Parathyroid adenoma (tissue), 2 donors: ENCODE measurements around the gene ONECUT3.

ENCODE experiments used
- H2AFZ ChIP-seq: fragments of 300-600 bp; sonication (generic); one replicate; pipeline ENCODE4 v1.7.0; 2017; ENCODE audit warnings: antibody characterized with exemption, mild to moderate bottlenecking
- H3K27ac ChIP-seq: fragments of 300-600 bp; sonication (generic); one replicate; pipeline ENCODE4 v1.7.0; 2017
- H3K27me3 ChIP-seq: fragments of 300-600 bp; sonication (generic); one replicate; pipeline ENCODE4 v1.7.0; 2017; ENCODE audit warnings: low read length; ENCODE audit not compliant: control insufficient read depth, insufficient read depth
- H3K36me3 ChIP-seq: fragments of 300-600 bp; sonication (generic); one replicate; pipeline ENCODE4 v1.7.0; 2017; ENCODE audit warnings: low read length; ENCODE audit not compliant: control insufficient read depth, insufficient read depth
- H3K4me1 ChIP-seq: fragments of 300-600 bp; sonication (generic); one replicate; pipeline ENCODE4 v1.7.0; 2017; ENCODE audit warnings: control low read depth
- H3K4me2 ChIP-seq: fragments of 300-600 bp; sonication (generic); one replicate; pipeline ENCODE4 v1.7.0; 2017; ENCODE audit warnings: low read length
- H3K4me3 ChIP-seq: fragments of 300-600 bp; sonication (generic); one replicate; pipeline ENCODE4 v1.7.0; 2017; ENCODE audit warnings: low read depth, low read length
- H3K79me2 ChIP-seq: fragments of 300-600 bp; sonication (generic); one replicate; pipeline ENCODE4 v1.7.0; 2017; ENCODE audit warnings: control low read depth
- H3K9ac ChIP-seq: fragments of 300-600 bp; sonication (generic); one replicate; pipeline ENCODE4 v1.7.0; 2017; ENCODE audit warnings: mild to moderate bottlenecking
- H3K9me3 ChIP-seq: fragments of 300-600 bp; sonication (generic); one replicate; pipeline ENCODE4 v1.7.0; 2017; ENCODE audit warnings: low read length; ENCODE audit not compliant: control insufficient read depth
- CTCF ChIP-seq: fragments of 300-600 bp; sonication (generic); IDR thresholded peaks from one replicate; pipeline ENCODE4 v1.7.0; 2017; ENCODE audit warnings: antibody characterized with exemption, mild to moderate bottlenecking
- donor health status: primary hyperparathyroidism.

Gene ONECUT3

DNA sequence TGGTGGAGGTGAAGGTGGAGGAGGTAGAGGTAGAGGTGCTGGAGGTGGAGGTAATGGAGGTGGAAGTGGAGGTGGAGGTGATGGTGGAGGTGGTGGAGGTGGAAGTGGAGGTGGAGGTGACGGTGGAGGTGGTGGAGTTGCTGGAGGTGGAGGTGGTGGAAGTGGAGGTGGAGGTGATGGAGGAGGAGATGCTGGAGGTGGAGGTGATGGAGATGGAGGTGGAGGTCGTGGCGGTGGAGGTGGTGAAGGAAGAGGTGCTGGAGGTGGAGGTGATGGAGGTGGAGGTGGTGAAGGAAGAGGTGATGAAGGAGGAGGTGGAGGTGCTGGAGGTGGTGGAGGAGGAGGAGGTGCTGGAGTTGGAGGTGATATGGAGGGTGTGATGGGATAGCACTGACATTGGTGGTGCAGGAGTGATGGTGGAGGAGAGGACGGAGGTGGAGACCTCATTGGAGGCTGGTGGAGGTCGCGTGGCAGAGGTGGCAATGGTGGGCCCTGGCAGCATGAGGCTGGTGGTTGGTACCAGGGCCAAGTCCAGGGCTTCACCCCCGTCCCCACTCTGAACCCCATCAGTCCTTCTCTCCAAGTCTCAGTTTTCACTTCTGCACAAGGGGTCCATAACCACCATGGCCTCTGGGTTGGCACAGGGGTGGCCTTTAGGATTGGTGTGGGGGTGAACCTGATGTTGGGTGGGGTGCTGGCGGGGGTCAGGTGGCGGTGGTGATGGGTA is 15.8 kb downstream of the ONECUT3 start:
- H3K36me3 ChIP-seq: no peaks in the 10 kb centered on the region
- no peak overlapping the region for H3K27ac ChIP-seq
- H3K9me3 ChIP-seq: no peaks in the 10 kb centered on the region
- no peak overlapping the region for H3K4me3 ChIP-seq
- no peaks in the 10 kb centered on the region for H3K4me1 ChIP-seq
- no peak for TF ChIP-seq CTCF
- H2AFZ ChIP-seq: no peak overlapping the region
- H3K79me2 ChIP-seq: no peaks in the 10 kb centered on the region
- no peak overlapping the region for H3K4me2 ChIP-seq
- peaks cover 16% of the 10 kb centered on the region for H3K27me3 ChIP-seq
- H3K9ac ChIP-seq: no peak overlapping the region

- peaks cover 16% of the 10 kb centered on the region for H3K27me3 ChIP-seq
- no peak for TF ChIP-seq CTCF
- no peak overlapping the region for H3K27ac ChIP-seq
- H3K4me2 ChIP-seq: no peak overlapping the region
- H3K4me3 ChIP-seq: no peak overlapping the region
- H3K79me2 ChIP-seq: no peaks in the 10 kb centered on the region
- H3K9me3 ChIP-seq: no peaks in the 10 kb centered on the region
- H3K4me1 ChIP-seq: no peaks in the 10 kb centered on the region
- H3K36me3 ChIP-seq: no peaks in the 10 kb centered on the region
- no peak overlapping the region for H3K9ac ChIP-seq
- no peak overlapping the region for H2AFZ ChIP-seq
Measured at GRCh38 chr19:1769645-1769985, 16.3 kb downstream of the ONECUT3 start.

GRCh38 chr19:1770866-1771576 is 17.7 kb downstream of the ONECUT3 start:
- H2AFZ ChIP-seq: no peak overlapping the region
- H3K9ac ChIP-seq: no peak overlapping the region
- no peak overlapping the region for H3K27ac ChIP-seq
- H3K4me3 ChIP-seq: no peak overlapping the region
- no peaks in the 10 kb centered on the region for H3K79me2 ChIP-seq
- peaks cover 18% of the 10 kb centered on the region for H3K27me3 ChIP-seq
- no peak overlapping the region for H3K4me2 ChIP-seq
- no peaks in the 10 kb centered on the region for H3K36me3 ChIP-seq
- no peaks in the 10 kb centered on the region for H3K9me3 ChIP-seq
- no peak for TF ChIP-seq CTCF
- H3K4me1 ChIP-seq: no peaks in the 10 kb centered on the region

- no peaks in the 10 kb centered on the region for H3K4me1 ChIP-seq
- no peak for TF ChIP-seq CTCF
- no peak overlapping the region for H3K4me3 ChIP-seq
- H3K36me3 ChIP-seq: no peaks in the 10 kb centered on the region
- H3K9me3 ChIP-seq: no peaks in the 10 kb centered on the region
- H3K27me3 ChIP-seq: peaks cover 18% of the 10 kb centered on the region
- no peak overlapping the region for H3K27ac ChIP-seq
- no peaks in the 10 kb centered on the region for H3K79me2 ChIP-seq
- no peak overlapping the region for H3K4me2 ChIP-seq
- H3K9ac ChIP-seq: no peak overlapping the region
- no peak overlapping the region for H2AFZ ChIP-seq
Measured at GRCh38 chr19:1773184-1773583, 19.9 kb downstream of the ONECUT3 start.
